HepG2 (cell line): ENCODE data around the gene FAF1. TPM values are rescaled to one million over a fixed set of nuclear protein-coding genes. Genes with fewer than 3 reads are reported as not detected.

Experiments used
- AGO2 ChIP-seq: fragments of 200-400 bp; formaldehyde crosslinking; optimal IDR thresholded peaks from 2 replicates; pipeline ENCODE3; 2017; ENCODE audit warnings: mild to moderate bottlenecking, low read depth, low read length, moderate library complexity
- AHR ChIP-seq: IDR thresholded peaks from 2 replicates; pipeline ENCODE4 v1.6.1; 2018; ENCODE audit warnings: missing genetic modification reagents, missing compliant biosample characterization
- ARID3A ChIP-seq: IDR thresholded peaks from 2 replicates; pipeline ENCODE4 v1.6.1; 2012; ENCODE audit warnings: low read depth, low read length, improper control_type of control experiment
- ARNT ChIP-seq: fragments of 450-650 bp; IDR thresholded peaks from 2 replicates; pipeline ENCODE4 v1.6.1; 2017
- CEBPB ChIP-seq: IDR thresholded peaks from 2 replicates; pipeline ENCODE4 v1.6.1; 2011; ENCODE audit warnings: low read depth, low read length, improper control_type of control experiment, borderline replicate concordance
- DNMT1 ChIP-seq: sonication (generic); formaldehyde crosslinking; IDR thresholded peaks from 2 replicates; pipeline ENCODE4 v1.5.1; 2020; ENCODE audit warnings: mild to moderate bottlenecking, missing genetic modification reagents
- GTF2F1 ChIP-seq: fragments of 150-350 bp; IDR thresholded peaks from 2 replicates; pipeline ENCODE4 v1.6.1; 2014; ENCODE audit warnings: low read length
- HCFC1 ChIP-seq: fragments of 150-350 bp; IDR thresholded peaks from 2 replicates; pipeline ENCODE4 v1.6.1; 2014; ENCODE audit warnings: low read depth, low read length
- HOXA7 ChIP-seq: sonication (generic); formaldehyde crosslinking; IDR thresholded peaks from 2 replicates; pipeline ENCODE4 v1.8.1; 2022; ENCODE audit warnings: mild to moderate bottlenecking, missing genetic modification reagents, moderate library complexity
- JUNB ChIP-seq: sonication (generic); formaldehyde crosslinking; IDR thresholded peaks from 2 replicates; pipeline ENCODE4 v1.8.0; 2022; ENCODE audit warnings: missing genetic modification reagents, mild to moderate bottlenecking, borderline replicate concordance
- KLF12 ChIP-seq: sonication (generic); formaldehyde crosslinking; IDR thresholded peaks from 2 replicates; pipeline ENCODE4 v1.4.0; 2020; ENCODE audit warnings: missing genetic modification reagents, borderline replicate concordance
- MATR3 ChIP-seq: sonication (generic); formaldehyde crosslinking; IDR thresholded peaks from 2 replicates; pipeline ENCODE4 v1.4.0; 2020; ENCODE audit warnings: missing genetic modification reagents
- NFE2L1 ChIP-seq: sonication (generic); formaldehyde crosslinking; IDR thresholded peaks from 2 replicates; pipeline ENCODE4 v1.4.0; 2020; ENCODE audit warnings: missing genetic modification reagents, mild to moderate bottlenecking, borderline replicate concordance
- PHF8 ChIP-seq: sonication (generic); formaldehyde crosslinking; IDR thresholded peaks from 2 replicates; pipeline ENCODE4 v1.5.0; 2020; ENCODE audit warnings: missing genetic modification reagents
- POLR2G ChIP-seq: fragments of 200-400 bp; formaldehyde crosslinking; IDR thresholded peaks from 2 replicates; pipeline ENCODE4 v1.6.1; 2018; ENCODE audit warnings: mild to moderate bottlenecking, low read depth, low read length, moderate library complexity
- SPEN ChIP-seq: sonication (generic); formaldehyde crosslinking; IDR thresholded peaks from 2 replicates; pipeline ENCODE4 v1.5.1; 2020; ENCODE audit warnings: low read depth, mild to moderate bottlenecking, missing genetic modification reagents
- TOE1 ChIP-seq: sonication (generic); formaldehyde crosslinking; IDR thresholded peaks from 2 replicates; pipeline ENCODE4 v1.4.0; 2020; ENCODE audit warnings: mild to moderate bottlenecking, missing genetic modification reagents
- TP53 ChIP-seq: sonication (generic); formaldehyde crosslinking; conservative IDR thresholded peaks from 2 replicates; pipeline ENCODE4 v1.4.0; 2020; ENCODE audit warnings: missing genetic modification reagents
- ZEB1 ChIP-seq: IDR thresholded peaks from 2 replicates; pipeline ENCODE4 v1.6.1; 2012; ENCODE audit warnings: mild to moderate bottlenecking, low read depth, inconsistent platforms; ENCODE audit not compliant: insufficient replicate concordance
- ZFP82 ChIP-seq: sonication (generic); formaldehyde crosslinking; IDR thresholded peaks from 2 replicates; pipeline ENCODE4 v1.5.1; 2020; ENCODE audit warnings: mild to moderate bottlenecking, missing genetic modification reagents, borderline replicate concordance
- ZNF20 ChIP-seq: sonication (generic); formaldehyde crosslinking; IDR thresholded peaks from 2 replicates; pipeline ENCODE4 v1.4.0; 2020; ENCODE audit warnings: mild to moderate bottlenecking, moderate library complexity, missing genetic modification reagents
- ZNF256 ChIP-seq: sonication (generic); formaldehyde crosslinking; conservative IDR thresholded peaks from 2 replicates; pipeline ENCODE4 v1.4.0; 2020; ENCODE audit warnings: missing genetic modification reagents
- ZNF577 ChIP-seq: sonication (generic); formaldehyde crosslinking; IDR thresholded peaks from 2 replicates; pipeline ENCODE4 v1.4.0; 2020; ENCODE audit warnings: mild to moderate bottlenecking, low read depth, missing genetic modification reagents, borderline replicate concordance
- ZNF713 ChIP-seq: sonication (generic); formaldehyde crosslinking; IDR thresholded peaks from 2 replicates; pipeline ENCODE4 v1.4.0; 2020; ENCODE audit warnings: mild to moderate bottlenecking, missing genetic modification reagents
- ZNF737 ChIP-seq: sonication (generic); formaldehyde crosslinking; IDR thresholded peaks from 2 replicates; pipeline ENCODE4 v1.5.0; 2020; ENCODE audit warnings: missing genetic modification reagents, mild to moderate bottlenecking, borderline replicate concordance
- ZNF75D ChIP-seq: sonication (generic); formaldehyde crosslinking; IDR thresholded peaks from 2 replicates; pipeline ENCODE4 v1.8.1; 2023; ENCODE audit warnings: missing genetic modification reagents, mild to moderate bottlenecking, borderline replicate concordance
- polyA plus RNA-seq, 8 experiments: library from polyadenylated mRNA; depleted of rRNA in 3 of 8; stranded (reverse) in 7 of 8; unstranded in 1 of 8; fragments of >200 nt; fragmentation: Illumina TruSeq in 4 of 8; extraction: Trizol in 4 of 8; gene quantifications; 2 replicates each; pipeline versions ENCODE4 v1.2.1 to v1.2.3, GENCODE V29; 2011 to 2016; ENCODE audit warnings: low read depth in 4 of 8, missing spikeins in 1 of 8, mixed read lengths in 1 of 8; ENCODE audit not compliant: insufficient read depth in 1 of 8
- total RNA-seq, 5 experiments: library from RNA; depleted of rRNA; stranded (reverse); fragments of >200 nt; fragmentation: Illumina TruSeq; extraction: Trizol; gene quantifications; 2 replicates each; pipeline ENCODE4 v1.2.3, GENCODE V29; 2016; ENCODE audit warnings: low read depth in 1 of 5
- TF ChIP-seq, protein P1 (sequence below): sonication (generic); formaldehyde crosslinking; IDR thresholded peaks from 2 replicates; pipeline ENCODE4 v1.8.1; 2023; ENCODE audit warnings: mild to moderate bottlenecking, inconsistent platforms, moderate library complexity, missing genetic modification reagents, borderline replicate concordance
- TF ChIP-seq, protein P2 (sequence below): sonication (generic); formaldehyde crosslinking; IDR thresholded peaks from 2 replicates; pipeline ENCODE4 v1.5.0; 2020; ENCODE audit warnings: mild to moderate bottlenecking, missing genetic modification reagents

FAF1 gene
- total and polyA plus RNA-seq, 2 of the 13 experiments (the other 11 are each of a cell fraction or from before 2014, with no cell fraction given), result 19.4 to 63.3 TPM

DNA sequence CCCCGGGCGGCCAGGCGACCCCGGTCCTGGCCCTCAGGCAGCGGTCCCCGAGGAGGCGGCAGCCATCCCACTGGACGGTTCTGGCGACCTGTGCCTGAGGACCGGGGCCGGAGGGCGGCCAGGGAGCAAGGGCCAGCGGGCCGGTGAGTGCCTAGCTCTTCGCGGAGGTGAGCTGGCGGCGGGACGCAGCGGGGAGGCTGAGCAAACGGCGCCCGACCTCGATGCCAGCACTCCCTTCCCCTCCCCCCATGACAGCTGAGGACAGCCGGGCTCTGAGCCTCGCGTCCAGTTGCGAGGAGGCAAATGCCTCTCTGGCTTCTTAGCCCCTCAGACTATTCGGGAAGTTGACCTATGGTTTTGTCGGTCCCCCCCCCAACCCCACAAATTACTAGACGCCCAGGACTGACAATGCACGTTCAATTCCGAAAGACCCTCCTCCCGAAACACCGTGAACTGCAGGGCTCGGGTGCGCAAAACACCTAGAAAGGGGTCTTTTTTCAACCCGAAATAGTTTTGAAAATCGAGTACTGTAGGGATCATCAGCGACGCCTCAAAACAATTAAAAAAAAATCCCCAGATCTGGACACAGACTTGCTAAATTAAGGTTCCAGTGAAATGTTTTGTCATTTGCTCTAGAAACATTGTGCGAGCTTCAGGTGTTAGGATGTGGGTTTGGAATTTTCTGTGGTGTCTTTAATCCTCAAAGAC, 18.2 kb upstream of the FAF1 start (continued):
- TF ChIP-seq DNMT1 (CRISPR knock-in tag) (no peak), HOXA7 (CRISPR knock-in tag) (no peak), PHF8 (CRISPR knock-in tag) (peak; percentile 67), CEBPB (no peak), AHR (CRISPR knock-in tag) (no peak), ZEB1 (no peak), NFE2L1 (CRISPR knock-in tag) (no peak), KLF12 (no peak), ZNF737 (CRISPR knock-in tag) (no peak), TOE1 (CRISPR knock-in tag) (no peak), AGO2 (peak; percentile 32), ZFP82 (CRISPR knock-in tag) (no peak), ARID3A (no peak), ZNF256 (CRISPR knock-in tag) (no peak), POLR2G (peak; percentile 49; the same call in 1 of the 2 replicates), ZNF577 (CRISPR knock-in tag) (no peak), ZNF713 (CRISPR knock-in tag) (no peak), GTF2F1 (no peak), SPEN (no peak), TP53 (no peak), JUNB (no peak), ARNT (no peak), MATR3 (CRISPR knock-in tag) (no peak), ZNF20 (0 out of 2 replicates have a peak, but pooled peaks have one; percentile 44), ZNF75D (CRISPR knock-in tag) (no peak), HCFC1 (no peak)
- TF ChIP-seq, protein P1, sequence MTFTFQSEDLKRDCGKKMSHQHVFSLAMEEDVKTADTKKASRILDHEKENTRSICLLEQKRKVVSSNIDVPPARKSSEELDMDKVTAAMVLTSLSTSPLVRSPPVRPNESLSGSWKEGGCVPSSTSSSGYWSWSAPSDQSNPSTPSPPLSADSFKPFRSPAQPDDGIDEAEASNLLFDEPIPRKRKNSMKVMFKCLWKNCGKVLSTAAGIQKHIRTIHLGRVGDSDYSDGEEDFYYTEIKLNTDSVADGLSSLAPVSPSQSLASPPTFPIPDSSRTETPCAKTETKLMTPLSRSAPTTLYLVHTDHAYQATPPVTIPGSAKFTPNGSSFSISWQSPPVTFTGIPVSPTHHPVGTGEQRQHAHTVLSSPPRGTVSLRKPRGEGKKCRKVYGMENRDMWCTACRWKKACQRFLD (CRISPR knock-in tag), result no peak
- TF ChIP-seq, protein P2, sequence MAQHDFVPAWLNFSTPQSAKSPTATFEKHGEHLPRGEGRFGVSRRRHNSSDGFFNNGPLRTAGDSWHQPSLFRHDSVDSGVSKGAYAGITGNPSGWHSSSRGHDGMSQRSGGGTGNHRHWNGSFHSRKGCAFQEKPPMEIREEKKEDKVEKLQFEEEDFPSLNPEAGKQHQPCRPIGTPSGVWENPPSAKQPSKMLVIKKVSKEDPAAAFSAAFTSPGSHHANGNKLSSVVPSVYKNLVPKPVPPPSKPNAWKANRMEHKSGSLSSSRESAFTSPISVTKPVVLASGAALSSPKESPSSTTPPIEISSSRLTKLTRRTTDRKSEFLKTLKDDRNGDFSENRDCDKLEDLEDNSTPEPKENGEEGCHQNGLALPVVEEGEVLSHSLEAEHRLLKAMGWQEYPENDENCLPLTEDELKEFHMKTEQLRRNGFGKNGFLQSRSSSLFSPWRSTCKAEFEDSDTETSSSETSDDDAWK (CRISPR knock-in tag), result no peak
